Measurements from ENCODE around the gene ERC1. TPM values are rescaled to one million over a fixed set of nuclear protein-coding genes. Genes with fewer than 3 reads are reported as not detected.

ERC1 gene
- total and polyA plus RNA-seq, 2 experiments from 2014 or later: 18.4 to 29.7 TPM

- DNase-seq (ENCODE audit: low spot score): no peak
Measured at GRCh38 chr12:1289371-1290155, 298.5 kb downstream of the ERC1 start.

GRCh38 chr12:1290716-1291115 lies 299.7 kb downstream of the ERC1 start:
- no peaks in the 10 kb centered on the region for H3K36me3 ChIP-seq (replicated peaks; ENCODE audit: insufficient read depth, low read depth)
- no peaks in the 10 kb centered on the region for H3K9me2 ChIP-seq (replicated peaks; ENCODE audit: insufficient read depth)
- TF ChIP-seq CTCF (IDR thresholded peaks at IDR 0.05; ENCODE audit: poor library complexity): no peak
- TF ChIP-seq EZH2 (IDR thresholded peaks at IDR 0.05; ENCODE audit: borderline replicate concordance): no peak
- TF ChIP-seq EZH2phosphoT487 (IDR thresholded peaks at IDR 0.05; ENCODE audit: low read depth, severe bottlenecking, unreplicated experiment): no peak
- H4K20me1 ChIP-seq (ENCODE audit: insufficient read depth, poor library complexity, severe bottlenecking): no peaks in the 10 kb centered on the region
- WGBS (ENCODE audit: low lambda C conversion rate, missing lambda C conversion rate): 78% methylated on average over 3 of the region's 3 CpGs
- H2AFZ ChIP-seq: no peak overlapping the region
- H3K27ac ChIP-seq: no peak overlapping the region
- no peaks in the 10 kb centered on the region for H3K27me3 ChIP-seq
- H3K4me1 ChIP-seq (ENCODE audit: insufficient read depth): no peaks in the 10 kb centered on the region
- H3K9me3 ChIP-seq (ENCODE audit: low read depth): no peaks in the 10 kb centered on the region
- no peak for DNase-seq (ENCODE audit: low spot score)
- H3K4me2 ChIP-seq: no peak overlapping the region
- H3K79me2 ChIP-seq: no peaks in the 10 kb centered on the region
- no peak overlapping the region for H3K4me3 ChIP-seq

More at GRCh38 chr12:1289371-1290155, 298.5 kb downstream of the ERC1 start:
- no peaks in the 10 kb centered on the region for H3K9me3 ChIP-seq (ENCODE audit: low read depth)
- no peak overlapping the region for H3K4me2 ChIP-seq
- no peaks in the 10 kb centered on the region for H3K36me3 ChIP-seq (replicated peaks; ENCODE audit: insufficient read depth, low read depth)
- H3K27me3 ChIP-seq: no peaks in the 10 kb centered on the region
- H3K79me2 ChIP-seq: no peaks in the 10 kb centered on the region
- no peak overlapping the region for H3K27ac ChIP-seq
- H4K20me1 ChIP-seq (ENCODE audit: insufficient read depth, poor library complexity, severe bottlenecking): no peaks in the 10 kb centered on the region
- no peak overlapping the region for H3K4me3 ChIP-seq
- no peaks in the 10 kb centered on the region for H3K9me2 ChIP-seq (replicated peaks; ENCODE audit: insufficient read depth)
- no peak overlapping the region for H2AFZ ChIP-seq
- TF ChIP-seq EZH2phosphoT487 (IDR thresholded peaks at IDR 0.05; ENCODE audit: low read depth, severe bottlenecking, unreplicated experiment) (no peak), CTCF (IDR thresholded peaks at IDR 0.05; ENCODE audit: poor library complexity) (no peak), EZH2 (IDR thresholded peaks at IDR 0.05; ENCODE audit: borderline replicate concordance) (no peak)
- no peaks in the 10 kb centered on the region for H3K4me1 ChIP-seq (ENCODE audit: insufficient read depth)
- 94% methylated on average over 7 of the region's 7 CpGs for WGBS (ENCODE audit: low lambda C conversion rate, missing lambda C conversion rate)

- H3K27ac ChIP-seq: no peak overlapping the region
- no peaks in the 10 kb centered on the region for H3K4me1 ChIP-seq (ENCODE audit: insufficient read depth)
- no peaks in the 10 kb centered on the region for H3K36me3 ChIP-seq (replicated peaks; ENCODE audit: insufficient read depth, low read depth)
- H2AFZ ChIP-seq: no peak overlapping the region
- H4K20me1 ChIP-seq (ENCODE audit: insufficient read depth, poor library complexity, severe bottlenecking): no peaks in the 10 kb centered on the region
- H3K4me3 ChIP-seq: no peak overlapping the region
- no peaks in the 10 kb centered on the region for H3K9me2 ChIP-seq (replicated peaks; ENCODE audit: insufficient read depth)
- no peaks in the 10 kb centered on the region for H3K9me3 ChIP-seq (ENCODE audit: low read depth)
- no peak for TF ChIP-seq EZH2 (IDR thresholded peaks at IDR 0.05; ENCODE audit: borderline replicate concordance)
- no peak for TF ChIP-seq CTCF (IDR thresholded peaks at IDR 0.05; ENCODE audit: poor library complexity)
- TF ChIP-seq EZH2phosphoT487 (IDR thresholded peaks at IDR 0.05; ENCODE audit: low read depth, severe bottlenecking, unreplicated experiment): no peak
- no peaks in the 10 kb centered on the region for H3K27me3 ChIP-seq
- no peaks in the 10 kb centered on the region for H3K79me2 ChIP-seq
- no peak overlapping the region for H3K4me2 ChIP-seq
- 68% methylated on average over 8 of the region's 8 CpGs for WGBS (ENCODE audit: low lambda C conversion rate, missing lambda C conversion rate)
- no peak for DNase-seq (ENCODE audit: low spot score)
Measured at GRCh38 chr12:1291601-1292332, 300.7 kb downstream of the ERC1 start.

All from hepatocyte (in vitro differentiated cells).